ENCODE measurements around the gene CEP89.
"Not testable (repeated sequence)": the region's sequence is repeated elsewhere in the genome, so short reads cannot be mapped to it uniquely, and the experiment has no call there.

Gene CEP89

DNA sequence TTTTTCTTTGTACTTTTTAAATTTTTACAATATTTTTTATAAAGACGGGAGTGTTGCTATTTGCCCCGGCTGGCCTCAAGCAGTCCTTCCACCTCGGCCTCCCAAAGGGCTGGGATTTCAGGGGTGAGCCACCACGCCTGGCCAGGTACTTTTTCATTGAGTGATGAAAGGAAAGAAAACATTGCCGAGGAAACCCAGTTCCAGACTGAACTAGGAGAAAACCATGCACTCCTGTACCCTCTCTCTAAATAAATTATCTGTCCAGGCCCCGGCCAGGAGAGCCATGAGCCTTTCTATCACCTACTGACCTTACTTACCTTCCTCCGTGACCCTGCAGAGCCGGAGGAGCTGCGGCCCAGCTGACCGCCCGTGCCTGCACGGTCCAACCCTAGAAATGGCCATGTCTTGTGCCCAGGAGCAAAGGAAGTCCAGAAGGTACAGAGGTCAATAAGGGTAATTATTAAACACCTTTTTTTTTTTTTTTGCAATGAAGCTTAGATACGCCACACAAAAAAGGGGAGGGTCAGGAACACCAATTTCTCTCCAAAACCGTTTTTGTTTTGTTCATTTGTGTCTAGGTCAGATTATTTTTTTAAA lies 102.3 kb downstream of the CEP89 start, which contains the start of gene SLC7A9:
Gene SLC7A9 (minus strand): TSS at position 399 of the 597 bp plus-strand sequence. CDS start 1,233 bp downstream, outside the sequence.
- no peak for DNase-seq (ENCODE audit: low read depth)

DNA sequence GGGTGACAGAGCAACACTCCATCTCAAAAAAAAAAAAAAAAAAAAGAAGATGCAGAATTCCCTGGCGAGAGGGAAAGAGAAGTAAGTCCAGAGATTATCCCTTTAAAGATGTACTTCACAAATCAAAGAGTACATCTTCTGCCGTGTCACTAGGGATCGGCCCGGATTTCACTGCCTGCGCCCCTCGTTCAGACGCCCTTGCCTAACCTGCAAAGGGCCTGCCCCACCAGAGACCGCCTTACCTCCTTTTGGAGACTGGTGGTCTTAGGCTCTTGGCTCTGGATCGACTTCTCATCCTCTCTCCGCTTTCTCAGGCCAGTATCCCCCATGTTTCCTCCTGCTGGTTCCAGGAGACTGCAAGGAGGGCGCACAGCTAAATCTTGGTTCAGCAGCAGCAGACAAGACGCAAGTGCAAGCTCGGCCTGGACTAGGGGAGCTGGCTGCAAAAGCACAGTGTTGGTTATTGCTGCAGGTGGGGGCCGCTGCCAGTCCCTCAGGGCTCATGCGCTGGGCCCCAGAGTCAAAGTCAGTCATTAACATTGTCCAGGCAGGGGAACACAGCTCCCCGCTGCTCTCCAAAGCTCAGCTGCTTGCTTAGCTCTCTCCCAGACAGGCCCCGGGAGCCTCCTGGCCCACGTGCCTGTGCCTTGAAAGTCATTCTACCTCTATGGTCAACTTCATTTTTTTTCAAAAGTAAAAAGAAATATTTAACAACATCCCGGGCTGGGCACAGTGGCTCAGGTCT lies 103.4 kb downstream of the CEP89 start:
- no peak for DNase-seq (ENCODE audit: low read depth)

DNA sequence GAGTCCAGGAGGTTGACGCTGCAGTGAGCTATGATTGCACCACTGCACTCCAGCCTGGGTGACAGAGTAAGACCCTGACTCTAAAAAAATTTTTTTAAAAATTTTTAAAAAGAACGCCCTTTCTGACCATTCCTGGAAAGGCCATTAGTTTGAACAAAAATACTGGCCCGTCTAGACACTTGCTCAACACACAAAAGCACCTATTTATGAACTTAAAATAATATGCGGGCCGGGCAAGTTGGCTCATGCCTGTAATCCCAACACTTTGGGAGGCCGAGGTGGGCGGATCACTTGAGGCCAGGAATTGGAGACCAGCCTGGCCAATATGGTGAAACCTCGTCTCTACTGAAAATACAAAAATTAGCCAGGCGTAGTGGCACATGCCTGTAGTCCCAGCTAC lies 104.3 kb downstream of the CEP89 start:
- DNase-seq (ENCODE audit: low read depth) = not testable (repeated sequence)

DNA sequence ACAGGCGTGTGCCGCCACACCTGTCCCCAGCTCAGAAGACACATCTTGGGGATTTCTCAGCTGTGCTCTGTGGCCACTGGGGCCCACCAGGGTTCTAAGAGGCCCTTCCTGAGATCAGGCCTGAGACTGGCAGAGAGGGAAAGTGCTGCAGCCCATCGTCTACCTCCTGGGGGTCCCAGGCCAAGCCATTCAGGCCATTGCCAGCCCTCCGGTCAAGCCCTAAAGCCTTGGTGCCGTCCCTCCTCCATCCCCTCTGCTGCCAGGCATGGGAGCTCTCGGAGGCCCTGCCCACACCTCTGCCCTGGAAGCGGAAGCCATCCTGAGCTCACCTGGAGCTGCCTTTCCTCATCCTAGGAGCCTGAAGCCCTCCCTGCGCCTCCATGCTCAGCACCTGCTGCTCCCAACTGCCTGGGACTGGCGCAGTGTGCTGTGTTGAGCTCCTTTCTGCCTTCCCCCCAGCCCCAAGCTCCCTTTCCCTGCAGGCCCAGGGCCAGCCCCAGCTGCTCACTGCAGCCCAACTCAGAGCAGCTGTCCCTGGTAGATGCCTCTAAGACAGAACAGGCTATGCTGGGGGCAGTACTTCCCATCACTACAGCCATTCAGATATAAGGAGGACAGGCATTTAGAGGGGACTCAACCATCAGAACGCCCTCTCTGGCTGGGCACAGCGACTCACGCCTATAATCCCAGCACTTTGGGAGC lies 105.0 kb downstream of the CEP89 start:
- no peak for DNase-seq (ENCODE audit: low read depth)

DNA sequence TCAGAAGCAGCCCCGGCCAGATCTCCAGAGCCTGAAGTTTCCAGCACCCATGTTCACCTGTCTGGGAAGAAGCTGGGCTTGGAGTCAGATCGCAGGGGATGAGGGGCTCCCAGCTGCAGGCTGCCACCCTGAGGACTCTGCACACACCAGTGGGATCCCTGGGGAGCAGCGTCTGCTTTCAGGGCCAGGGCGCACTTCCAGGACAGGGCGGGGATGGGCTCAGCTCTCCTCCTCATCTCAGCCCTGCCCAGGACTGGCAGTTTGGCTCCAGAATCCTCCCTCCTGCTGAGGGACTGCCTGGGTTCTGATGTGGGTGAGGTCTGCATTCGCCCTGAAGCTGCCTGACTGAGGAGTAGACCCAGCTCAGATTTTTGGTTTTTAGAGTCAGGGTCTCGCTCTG lies 105.7 kb downstream of the CEP89 start:
- no peak for DNase-seq (ENCODE audit: low read depth)

DNA sequence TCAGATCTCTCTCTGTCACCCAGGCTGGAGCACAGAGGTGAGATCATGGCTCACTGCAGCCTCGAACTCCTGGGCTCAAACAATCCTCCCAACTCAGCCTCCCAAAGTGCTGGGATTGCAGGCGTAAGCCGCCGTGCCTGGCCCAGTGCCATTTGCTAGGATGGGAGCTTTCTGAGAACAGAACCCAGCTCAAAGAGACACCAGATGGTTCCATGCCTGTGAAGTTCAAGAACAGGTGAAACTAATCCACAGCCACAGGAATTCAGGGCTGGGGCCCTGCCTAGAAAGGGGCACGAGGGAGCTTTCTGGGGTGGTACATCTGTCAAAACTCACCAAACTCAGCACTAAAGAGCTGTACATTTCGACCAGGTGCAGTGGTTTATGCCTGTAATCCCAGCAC lies 106.4 kb downstream of the CEP89 start:
- DNase-seq (ENCODE audit: low read depth) = no peak

DNA sequence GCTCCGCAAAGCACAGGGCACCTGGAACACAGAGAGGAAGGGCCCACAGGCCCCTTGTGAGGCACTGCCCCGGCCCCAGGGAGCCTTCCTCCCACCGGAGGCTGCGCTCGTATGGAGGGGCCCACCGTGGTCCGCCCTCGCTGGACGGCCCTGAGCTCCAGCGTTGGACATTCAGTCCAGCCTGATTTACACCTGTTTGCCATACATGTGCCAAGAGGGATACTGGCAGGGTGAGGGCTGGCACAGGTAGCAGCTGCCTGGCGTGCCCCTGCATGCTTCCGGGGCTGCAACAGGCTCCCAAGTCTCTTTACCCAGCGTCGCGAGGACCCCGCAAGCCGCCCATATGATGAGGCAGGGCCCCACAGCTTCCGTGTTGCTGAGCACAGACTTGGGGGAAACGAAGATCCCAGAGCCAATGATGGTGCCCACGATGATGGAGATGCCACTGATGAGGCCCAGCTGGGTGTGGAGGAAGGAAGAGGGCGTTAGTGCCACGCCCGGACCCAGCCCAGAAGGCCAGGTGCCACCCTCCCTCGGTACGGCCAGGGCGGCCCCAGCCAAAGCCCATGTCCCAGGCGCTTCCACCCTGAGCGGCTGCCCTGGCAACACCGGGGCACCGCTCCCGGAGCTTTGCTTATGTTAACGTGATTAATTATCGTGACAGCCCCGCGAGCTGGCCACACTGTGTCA lies 107.3 kb downstream of the CEP89 start:
- no peak for DNase-seq (ENCODE audit: low read depth)

DNA sequence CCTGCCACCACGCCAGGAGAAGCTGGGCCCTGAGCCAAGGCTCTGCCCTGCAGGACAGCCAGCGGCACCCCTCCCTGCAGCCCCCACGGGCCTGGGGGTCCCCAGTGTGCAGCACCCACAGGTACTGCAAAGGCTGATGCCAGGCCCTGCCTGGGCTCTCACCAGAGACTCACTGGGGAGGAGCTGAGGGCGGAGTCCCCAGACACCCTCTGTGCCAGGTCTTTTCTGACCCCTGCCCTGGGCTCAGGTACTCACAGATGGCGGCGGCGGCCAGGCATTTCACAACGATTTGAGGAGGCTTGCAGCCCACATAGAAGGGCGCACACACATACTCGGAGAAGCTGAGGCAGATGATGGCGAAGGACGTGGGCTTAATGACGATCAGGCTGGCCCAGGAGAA lies 107.9 kb downstream of the CEP89 start:
- DNase-seq (ENCODE audit: low read depth) = no peak

DNA sequence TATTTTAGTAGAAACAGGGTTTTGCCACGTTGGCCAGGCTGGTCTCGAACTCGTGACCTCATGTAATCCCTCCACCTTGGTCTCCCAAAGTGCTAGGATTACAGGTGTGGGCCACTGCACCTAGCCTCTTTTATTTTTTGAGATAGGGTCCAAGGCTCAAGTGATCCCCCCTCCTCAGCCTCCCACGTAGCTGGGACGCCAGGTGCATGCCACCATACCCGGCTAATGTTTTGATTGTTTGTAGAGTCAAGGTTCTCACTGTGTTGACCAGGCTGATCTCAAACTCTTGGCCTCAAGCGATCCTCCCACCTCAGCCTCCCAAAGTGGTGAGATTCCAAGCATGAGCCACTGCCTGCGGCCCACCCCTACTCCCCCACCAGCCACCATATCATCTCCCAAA lies 108.5 kb downstream of the CEP89 start:
- DNase-seq (ENCODE audit: low read depth) = no peak

DNA sequence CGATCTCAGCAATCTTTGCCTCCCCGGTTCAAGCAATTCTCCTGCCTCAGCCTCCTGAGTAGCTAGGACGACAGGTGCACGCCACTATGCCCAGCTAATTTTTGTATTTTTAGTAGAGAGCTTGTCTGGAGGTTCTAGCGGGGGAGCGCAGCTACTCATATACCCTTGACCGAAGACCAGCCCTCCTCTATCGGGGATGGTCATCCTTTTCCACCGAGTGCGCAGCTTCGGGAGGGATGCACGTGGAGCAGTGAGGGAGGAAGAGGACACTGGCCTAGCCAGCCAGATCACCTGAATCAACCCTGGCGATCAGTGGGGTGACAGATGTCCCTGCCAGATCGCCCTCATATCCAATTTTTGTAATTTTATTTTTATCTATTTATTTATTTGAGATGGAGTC lies 109.0 kb downstream of the CEP89 start:
- DNase-seq (ENCODE audit: low read depth) = no peak

DNA sequence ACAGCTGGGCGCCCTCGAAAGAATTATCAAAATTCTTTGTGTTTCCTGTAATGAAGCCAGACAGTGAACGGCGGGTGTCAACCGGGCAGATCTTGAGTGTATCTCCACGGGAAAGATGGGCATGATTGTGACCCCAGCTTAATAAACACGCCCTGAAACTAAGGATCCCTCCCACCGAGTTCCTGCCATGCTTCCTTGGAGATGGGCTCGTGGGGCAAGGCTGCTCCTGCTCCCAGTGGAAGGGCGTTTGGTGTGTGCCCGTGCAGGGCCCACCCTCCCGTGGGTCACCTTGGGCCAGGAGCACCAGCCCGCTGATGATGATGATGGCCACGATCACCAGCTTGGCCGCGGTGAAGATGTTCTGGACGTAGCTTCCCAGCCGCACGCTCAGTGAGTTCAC lies 109.6 kb downstream of the CEP89 start:
- no peak for DNase-seq (ENCODE audit: low read depth)

DNA sequence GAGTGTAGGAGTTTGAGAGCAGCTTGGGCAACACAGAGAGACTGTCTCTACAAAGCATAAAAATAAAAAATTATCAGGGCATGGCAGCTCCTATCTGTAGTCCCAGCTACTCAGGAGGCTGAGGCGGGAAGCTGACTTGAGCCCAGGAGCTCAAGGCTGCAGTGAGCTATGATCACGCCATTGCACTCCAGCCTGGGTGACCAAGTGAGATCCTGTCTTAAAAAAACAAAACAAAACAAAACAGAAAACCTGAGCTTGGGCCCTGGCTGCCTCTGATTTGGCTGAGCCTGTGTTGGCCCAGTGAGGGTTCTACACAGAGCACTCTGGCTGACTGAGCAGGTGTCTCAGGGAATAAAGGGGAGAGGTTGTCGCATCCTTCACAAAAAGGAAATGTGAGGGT lies 110.2 kb downstream of the CEP89 start:
- no peak for DNase-seq (ENCODE audit: low read depth)

DNA sequence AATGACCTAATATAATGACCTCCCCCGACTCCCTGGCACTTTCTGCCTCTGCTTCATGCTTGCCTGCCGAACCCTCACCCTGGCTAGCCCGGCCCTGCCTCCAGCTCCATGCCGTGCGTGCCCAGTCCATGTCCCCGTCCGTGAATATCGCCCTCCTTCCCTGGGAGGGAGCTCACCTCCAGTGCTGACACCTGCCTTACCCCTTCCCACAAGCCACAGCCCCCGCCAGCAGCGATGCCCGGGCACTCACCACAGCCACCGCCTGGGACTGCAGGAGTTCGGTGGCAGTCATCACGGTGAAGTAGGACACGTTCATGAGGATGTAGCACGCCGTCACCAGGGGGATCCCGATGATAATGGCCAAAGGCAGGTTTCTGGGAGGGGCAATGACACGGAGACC lies 112.2 kb downstream of the CEP89 start:
- no peak for DNase-seq (ENCODE audit: low read depth)

DNA sequence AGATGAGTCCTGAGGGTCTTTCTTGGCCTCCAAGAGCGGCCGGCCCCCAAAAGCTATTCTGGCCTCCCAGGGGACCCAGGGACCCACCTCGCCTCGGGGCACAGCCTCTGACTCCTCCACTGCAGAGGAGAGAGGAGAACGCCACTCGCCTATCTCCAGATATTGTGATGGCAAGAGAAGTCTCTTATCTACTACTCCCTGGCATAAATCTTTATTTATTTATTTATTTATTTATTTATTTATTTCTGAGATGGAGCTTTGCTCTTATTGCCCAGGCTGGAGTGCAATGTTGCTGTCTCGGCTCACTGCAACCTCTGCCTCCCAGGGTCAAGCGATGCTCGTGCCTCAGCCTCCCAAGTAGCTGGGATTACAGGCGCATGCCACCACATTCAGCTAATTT lies 113.2 kb downstream of the CEP89 start:
- DNase-seq (ENCODE audit: low read depth) = no peak

DNA sequence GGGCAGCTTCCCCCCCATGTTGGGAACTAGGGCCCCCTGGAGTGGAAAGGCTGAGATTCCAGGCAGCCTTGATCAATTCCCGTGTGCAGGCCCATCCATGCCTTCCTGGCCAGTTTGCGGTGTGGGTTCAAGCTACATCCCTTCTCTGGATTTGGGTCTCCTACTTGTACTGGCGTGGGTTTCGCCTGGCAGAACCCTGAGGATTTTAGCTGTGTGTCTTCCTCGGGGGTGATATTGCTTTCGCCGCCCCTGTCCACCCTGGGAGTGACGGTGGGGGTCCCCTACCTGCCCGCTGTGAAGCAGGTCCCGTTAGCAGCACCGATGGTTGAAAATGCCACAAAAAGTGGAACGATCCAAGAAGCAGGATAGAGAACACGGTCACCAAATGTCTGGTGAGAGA lies 113.6 kb downstream of the CEP89 start:
- no peak for DNase-seq (ENCODE audit: low read depth)

DNA sequence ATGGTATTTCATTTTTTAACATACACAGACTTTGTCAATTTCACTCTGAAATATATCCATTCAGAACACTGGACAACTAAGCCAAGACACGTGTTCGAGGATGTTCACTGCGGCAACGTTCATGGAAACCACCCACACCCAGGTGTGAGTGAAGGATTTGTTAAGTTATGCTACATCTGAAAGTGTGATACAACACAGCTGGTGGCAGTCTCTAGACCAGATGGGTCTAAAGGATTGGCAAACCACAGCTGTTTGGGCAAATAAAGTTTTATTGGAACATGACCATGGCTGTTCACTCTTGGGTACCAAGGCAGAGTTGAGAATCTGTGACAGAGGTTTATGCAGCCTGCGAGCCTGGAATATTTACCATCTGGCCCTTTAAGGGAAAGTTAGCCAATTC lies 114.2 kb downstream of the CEP89 start:
- no peak for DNase-seq (ENCODE audit: low read depth)

DNA sequence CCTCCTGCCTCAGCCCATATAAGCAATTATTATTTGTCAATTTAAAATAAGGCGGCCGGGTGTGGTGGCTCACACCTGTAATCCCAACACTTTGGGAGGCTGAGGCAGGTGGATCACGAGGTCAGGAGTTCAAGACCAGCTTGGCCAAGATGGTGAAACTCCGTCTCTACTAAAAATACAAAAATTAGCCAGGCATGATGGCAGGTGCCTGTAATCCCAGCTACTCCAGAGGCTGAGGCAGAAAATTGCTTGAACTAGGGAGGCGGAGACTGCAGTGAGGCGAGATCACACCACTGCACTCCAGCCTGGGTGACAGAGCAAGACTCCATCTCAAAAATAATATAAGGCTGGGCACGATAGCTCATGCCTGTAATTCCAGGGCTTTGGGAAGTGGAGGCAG lies 114.9 kb downstream of the CEP89 start:
- DNase-seq (ENCODE audit: low read depth) = not testable (repeated sequence)

DNA sequence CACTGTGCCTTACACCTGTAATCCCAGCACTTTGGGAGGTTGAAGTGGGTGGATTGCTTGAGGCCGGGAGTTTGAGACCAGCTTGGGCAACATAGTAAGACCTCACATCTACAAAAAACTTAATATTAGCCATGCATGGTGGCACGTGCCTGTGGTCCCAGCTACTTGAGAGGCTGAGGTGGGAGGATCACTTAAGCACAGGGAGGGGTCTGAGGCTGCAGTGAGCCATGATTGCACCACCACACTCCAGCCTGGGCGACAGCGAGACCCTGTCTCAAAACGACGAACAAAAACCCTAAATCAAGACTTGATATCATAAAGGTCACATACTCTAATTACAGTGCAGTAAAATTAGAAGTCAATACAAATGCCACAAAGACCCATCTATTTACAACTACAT lies 119.5 kb downstream of the CEP89 start:
- DNase-seq (ENCODE audit: low read depth) = no peak

DNA sequence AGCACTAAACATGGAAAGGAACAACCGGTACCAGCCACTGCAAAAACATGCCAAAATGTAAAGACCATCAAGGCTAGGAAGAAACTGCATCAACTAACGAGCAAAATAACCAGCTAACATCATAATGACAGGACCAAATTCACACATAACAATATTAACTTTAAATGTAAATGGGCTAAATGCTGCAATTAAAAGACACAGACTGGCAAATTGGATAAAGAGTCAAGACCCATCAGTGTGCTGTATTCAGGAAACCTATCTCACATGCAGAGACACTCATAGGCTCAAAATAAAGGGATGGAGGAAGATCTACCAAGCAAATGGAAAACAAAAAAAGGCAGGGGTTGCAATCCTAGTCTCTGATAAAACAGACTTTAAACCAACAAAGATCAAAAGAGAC lies 123.7 kb downstream of the CEP89 start:
- DNase-seq (ENCODE audit: low read depth) = not testable (repeated sequence)

DNA sequence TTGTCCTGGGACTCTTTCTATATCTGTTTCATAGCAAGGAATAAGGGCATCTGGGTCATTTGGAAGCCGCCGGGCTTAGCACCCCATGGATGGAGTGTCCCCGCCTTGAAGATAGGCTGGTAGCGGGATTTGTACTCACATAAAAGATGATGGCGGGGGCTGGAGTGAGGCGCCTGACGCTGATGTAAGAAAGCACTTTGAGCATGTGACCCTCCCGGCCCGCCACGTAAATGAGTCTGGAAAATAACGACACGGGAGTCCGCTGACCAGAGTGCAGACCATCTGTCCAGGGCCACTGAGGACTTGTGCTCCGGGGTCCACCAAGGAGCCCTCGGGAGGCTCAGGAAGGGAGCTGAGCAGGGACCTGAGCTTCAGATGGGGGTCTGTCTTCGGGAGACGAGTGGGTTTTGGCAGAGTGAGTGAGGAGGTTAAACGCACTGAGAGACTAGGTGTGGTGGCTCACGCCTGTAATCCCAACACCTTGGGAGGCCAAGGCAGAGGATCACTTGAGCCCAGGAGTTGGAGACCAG lies 128.0 kb downstream of the CEP89 start:
- DNase-seq (ENCODE audit: low read depth) = no peak

DNA sequence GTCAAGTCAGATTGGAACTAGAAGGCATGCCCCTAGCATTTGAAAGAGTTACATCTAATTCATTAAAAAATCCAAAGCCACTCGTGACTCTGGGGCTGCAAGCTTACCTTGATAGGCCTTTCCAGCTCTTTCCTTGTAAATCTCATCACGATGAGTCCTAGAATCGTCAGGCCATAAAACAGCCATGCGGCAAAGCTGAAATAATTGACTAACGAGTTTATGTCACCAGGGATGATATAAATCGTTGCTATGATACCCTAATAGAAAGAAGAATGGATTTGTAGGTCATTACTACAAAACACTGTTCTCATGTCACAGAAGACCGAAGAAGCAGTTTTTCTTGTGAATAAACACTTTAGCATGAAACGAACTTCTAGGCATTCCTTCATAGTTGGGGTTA lies 129.7 kb downstream of the CEP89 start:
- no peak for DNase-seq (ENCODE audit: low read depth)

DNA sequence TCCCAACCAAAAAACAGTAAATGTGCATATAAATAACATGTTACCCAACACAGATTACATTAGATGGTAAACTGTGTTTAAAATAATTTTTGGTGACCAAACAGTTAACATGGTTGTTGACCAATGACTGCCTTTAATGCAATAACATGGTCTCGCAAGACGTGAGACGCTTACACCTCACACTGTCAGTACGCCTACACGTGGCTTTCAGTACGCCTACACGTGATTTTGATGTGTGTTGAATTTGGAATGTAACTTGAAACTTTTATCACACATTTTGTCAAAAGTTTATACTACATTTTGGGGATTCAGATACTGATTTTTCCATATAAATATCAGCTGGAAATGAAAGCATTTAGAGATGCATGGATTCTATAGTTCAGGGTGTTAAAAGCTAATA lies 134.2 kb downstream of the CEP89 start:
- no peak for DNase-seq (ENCODE audit: low read depth)
